Upper lobe of right lung (tissue), 1 donor: Measurements from ENCODE around the gene KLHL40. TPM values are rescaled to one million over a fixed set of nuclear protein-coding genes. Genes with fewer than 3 reads are reported as not detected.

Experiments
- ATAC-seq: fragments of 200-7000 bp; cut with Tn5 transposase; one replicate; pipeline ENCODE4 v1.9.1; 2020; ENCODE audit warnings: mild to moderate bottlenecking, moderate library complexity
- DNase-seq: peaks from one replicate; pipeline ENCODE4 v3.0.0-alpha.2; 2020
- H3K27ac ChIP-seq: fragments of 200-600 bp; one replicate; pipeline ENCODE4 v1.8.0; 2022
- H3K27me3 ChIP-seq: fragments of 200-600 bp; one replicate; pipeline ENCODE4 v1.8.0; 2022; ENCODE audit warnings: mild to moderate bottlenecking
- H3K36me3 ChIP-seq: fragments of 200-600 bp; one replicate; pipeline ENCODE4 v1.8.0; 2022
- H3K4me1 ChIP-seq: fragments of 200-600 bp; one replicate; pipeline ENCODE4 v1.8.0; 2022
- H3K4me3 ChIP-seq: fragments of 200-600 bp; one replicate; pipeline ENCODE4 v1.8.0; 2022; ENCODE audit warnings: mild to moderate bottlenecking
- H3K9me3 ChIP-seq: fragments of 200-600 bp; one replicate; pipeline ENCODE4 v1.8.0; 2022
- CTCF ChIP-seq: fragments of 200-600 bp; IDR thresholded peaks from one replicate; pipeline ENCODE4 v1.8.0; 2022; ENCODE audit warnings: antibody characterized with exemption
- intact Hi-C: fragments of 100-400 bp; cut with DNase I; formaldehyde crosslinking; loops from one replicate; pipeline ENCODE4 v1.11.0; 2022
- long read RNA-seq: library from polyadenylated mRNA; unstranded; transcript quantifications from one replicate; pipeline ENCODE4 v2.0.0, GENCODE V29; 2021
- total RNA-seq: library from RNA; stranded (reverse); fragmentation: NEBNext Ultra II Directional; extraction: Animal tissue kit (Norgen Biotek cat#: 25700); gene quantifications from one replicate; pipeline ENCODE4 v1.2.1, GENCODE V29; 2021
- donor health status: DM: no; HTN: yes; CAD: no; lungs with severe emphysema.

The KLHL40 gene
- not detected for total RNA-seq
- long read RNA-seq: 0 reads

- no peak for DNase-seq
- Histone ChIP-seq H3K27ac (no peak within 1 kb of the TSS), H3K4me3 (no peak within 1 kb of the TSS), H3K4me1 (no peaks in the 10 kb centered on the region), H3K36me3 (no peaks in the 10 kb centered on the region), H3K27me3 (peaks cover 8% of the 10 kb centered on the region), H3K9me3 (no peaks in the 10 kb centered on the region)
- intact Hi-C loops: no loop called here
- ATAC-seq: no peak
- TF ChIP-seq CTCF: no peak
Measured at GRCh38 chr3:42685363-42685881, at the start of gene KLHL40. Gene KLHL40 (plus strand): TSS chr3:42685537. CDS start chr3:42685619, 82 bp downstream.

- ATAC-seq (no peak), DNase-seq (no peak)
- Histone ChIP-seq H3K27ac (no peak overlapping the region), H3K4me1 (peaks cover 5% of the 10 kb centered on the region), H3K4me3 (no peak overlapping the region), H3K27me3 (no peaks in the 10 kb centered on the region), H3K36me3 (peaks cover 100% of the 10 kb centered on the region), H3K9me3 (no peaks in the 10 kb centered on the region)
- intact Hi-C loops: no loop called here
- TF ChIP-seq CTCF: no peak
Measured at GRCh38 chr3:42637001-42637400, 48.3 kb upstream of the KLHL40 start.

- intact Hi-C loops: no loop called here
- H3K4me3 ChIP-seq: no peak overlapping the region
- peaks cover 5% of the 10 kb centered on the region for H3K4me1 ChIP-seq
- DNase-seq: no peak
- H3K27me3 ChIP-seq: no peaks in the 10 kb centered on the region
- H3K27ac ChIP-seq: peak overlapping the region; percentile 34
- no peak for ATAC-seq
- TF ChIP-seq CTCF: no peak
- no peaks in the 10 kb centered on the region for H3K9me3 ChIP-seq
- H3K36me3 ChIP-seq: peaks cover 100% of the 10 kb centered on the region
Measured at GRCh38 chr3:42638339-42638842, 46.9 kb upstream of the KLHL40 start.

GRCh38 chr3:42639192-42639591, 46.1 kb upstream of the KLHL40 start:
- DNase-seq (no peak), ATAC-seq (no peak)
- peaks cover 5% of the 10 kb centered on the region for H3K4me1 ChIP-seq
- no peak overlapping the region for H3K27ac ChIP-seq
- no peak for TF ChIP-seq CTCF
- intact Hi-C loops: no loop called here
- no peak overlapping the region for H3K4me3 ChIP-seq
- no peaks in the 10 kb centered on the region for H3K9me3 ChIP-seq
- H3K36me3 ChIP-seq: peaks cover 100% of the 10 kb centered on the region
- H3K27me3 ChIP-seq: no peaks in the 10 kb centered on the region

GRCh38 chr3:42640129-42640528, 45.2 kb upstream of the KLHL40 start:
- Histone ChIP-seq H3K27me3 (no peaks in the 10 kb centered on the region), H3K27ac (no peak overlapping the region), H3K4me1 (peaks cover 5% of the 10 kb centered on the region), H3K4me3 (no peak overlapping the region), H3K9me3 (no peaks in the 10 kb centered on the region), H3K36me3 (peaks cover 100% of the 10 kb centered on the region)
- no peak for TF ChIP-seq CTCF
- intact Hi-C loops: no loop called here
- no peak for ATAC-seq
- DNase-seq: no peak
